ENCODE measurements around the gene MAGEA8. TPM values are rescaled to one million over a fixed set of nuclear protein-coding genes. Genes with fewer than 3 reads are reported as not detected.
"Not testable (repeated sequence)": the region's sequence is repeated elsewhere in the genome, so short reads cannot be mapped to it uniquely, and the experiment has no call there.

Gene MAGEA8
- total and polyA plus RNA-seq, 2 donors (not counting 1 experiment from before 2014, with no cell fraction given): not detected

GRCh38 chrX:149931355-149931754, 50.4 kb downstream of the MAGEA8 start:
- H3K27me3 Mint-ChIP-seq; H3K4me1 Mint-ChIP-seq; H2AFZ ChIP-seq (ENCODE audit: insufficient read depth, low read depth, low read length, poor library complexity, severe bottlenecking); H3K4me3 ChIP-seq (ENCODE audit: control extremely low read depth in 1 of 5, extremely low read depth in 1 of 5, insufficient read depth in 1 of 5, low read depth in 2 of 5, low read length in 4 of 5); H3K9me3 Mint-ChIP-seq (ENCODE audit: insufficient read depth); H3K4me2 ChIP-seq (replicated peaks; ENCODE audit: low read depth, low read length, poor library complexity, severe bottlenecking); POLR2A ChIA-PET; H3K27me3 ChIP-seq (replicated peaks in 1 of 4; ENCODE audit: control extremely low read depth in 1 of 4, control insufficient read depth in 3 of 4, insufficient read depth in 4 of 4, low read length in 3 of 4); H3K4me3 Mint-ChIP-seq; H3K27ac ChIP-seq (ENCODE audit: low read length in 2 of 2); CTCF ChIA-PET; H3K79me2 ChIP-seq (ENCODE audit: control insufficient read depth, insufficient read depth, low read length); H3K9me3 ChIP-seq (ENCODE audit: control extremely low read depth in 1 of 3, control insufficient read depth in 2 of 3, insufficient read depth in 1 of 3, low read length in 2 of 3); H4K20me1 ChIP-seq (ENCODE audit: control insufficient read depth, insufficient read depth, low read length, poor library complexity, severe bottlenecking); H3K9ac ChIP-seq (ENCODE audit: low read length); H3K27ac Mint-ChIP-seq; ATAC-seq (ENCODE audit: low read depth); DNase-seq; H3K4me1 ChIP-seq (ENCODE audit: control insufficient read depth in 2 of 2, insufficient read depth in 2 of 2, low read length in 2 of 2); H3K36me3 ChIP-seq (replicated peaks in 1 of 2; ENCODE audit: control extremely low read depth in 1 of 2, control insufficient read depth in 1 of 2, extremely low read depth in 1 of 2, insufficient read depth in 2 of 2, low read length in 1 of 2); intact Hi-C loops (cut with micrococcal nuclease): not testable (repeated sequence)
- no CpG with 5 or more reads among the region's 4 CpGs for WGBS (ENCODE audit: insufficient coverage)

GRCh38 chrX:149932150-149932549, 51.2 kb downstream of the MAGEA8 start:
- H4K20me1 ChIP-seq (ENCODE audit: control insufficient read depth, insufficient read depth, low read length, poor library complexity, severe bottlenecking); H3K4me3 Mint-ChIP-seq; H2AFZ ChIP-seq (ENCODE audit: insufficient read depth, low read depth, low read length, poor library complexity, severe bottlenecking); H3K27me3 Mint-ChIP-seq; H3K36me3 ChIP-seq (replicated peaks in 1 of 2; ENCODE audit: control extremely low read depth in 1 of 2, control insufficient read depth in 1 of 2, extremely low read depth in 1 of 2, insufficient read depth in 2 of 2, low read length in 1 of 2); H3K9me3 Mint-ChIP-seq (ENCODE audit: insufficient read depth); ATAC-seq (ENCODE audit: low read depth); H3K4me3 ChIP-seq (ENCODE audit: control extremely low read depth in 1 of 5, extremely low read depth in 1 of 5, insufficient read depth in 1 of 5, low read depth in 2 of 5, low read length in 4 of 5); H3K4me2 ChIP-seq (replicated peaks; ENCODE audit: low read depth, low read length, poor library complexity, severe bottlenecking); intact Hi-C loops (cut with micrococcal nuclease); H3K27ac ChIP-seq (ENCODE audit: low read length in 2 of 2); H3K79me2 ChIP-seq (ENCODE audit: control insufficient read depth, insufficient read depth, low read length); H3K4me1 ChIP-seq (ENCODE audit: control insufficient read depth in 2 of 2, insufficient read depth in 2 of 2, low read length in 2 of 2); CTCF ChIA-PET; DNase-seq; H3K27me3 ChIP-seq (replicated peaks in 1 of 4; ENCODE audit: control extremely low read depth in 1 of 4, control insufficient read depth in 3 of 4, insufficient read depth in 4 of 4, low read length in 3 of 4); H3K9ac ChIP-seq (ENCODE audit: low read length); H3K27ac Mint-ChIP-seq; H3K9me3 ChIP-seq (ENCODE audit: control extremely low read depth in 1 of 3, control insufficient read depth in 2 of 3, insufficient read depth in 1 of 3, low read length in 2 of 3); H3K4me1 Mint-ChIP-seq; POLR2A ChIA-PET: not testable (repeated sequence)
- no CpG with 5 or more reads among the region's 2 CpGs for WGBS (ENCODE audit: insufficient coverage)

- H3K9ac ChIP-seq (ENCODE audit: low read length); H2AFZ ChIP-seq (ENCODE audit: insufficient read depth, low read depth, low read length, poor library complexity, severe bottlenecking); ATAC-seq (ENCODE audit: low read depth); H3K4me2 ChIP-seq (replicated peaks; ENCODE audit: low read depth, low read length, poor library complexity, severe bottlenecking); H3K4me1 Mint-ChIP-seq; DNase-seq; H3K27ac Mint-ChIP-seq; H3K27ac ChIP-seq (ENCODE audit: low read length in 2 of 2); H3K27me3 ChIP-seq (replicated peaks in 1 of 4; ENCODE audit: control extremely low read depth in 1 of 4, control insufficient read depth in 3 of 4, insufficient read depth in 4 of 4, low read length in 3 of 4); CTCF ChIA-PET; H3K4me3 Mint-ChIP-seq; H3K79me2 ChIP-seq (ENCODE audit: control insufficient read depth, insufficient read depth, low read length); H3K9me3 ChIP-seq (ENCODE audit: control extremely low read depth in 1 of 3, control insufficient read depth in 2 of 3, insufficient read depth in 1 of 3, low read length in 2 of 3); H3K36me3 ChIP-seq (replicated peaks in 1 of 2; ENCODE audit: control extremely low read depth in 1 of 2, control insufficient read depth in 1 of 2, extremely low read depth in 1 of 2, insufficient read depth in 2 of 2, low read length in 1 of 2); H3K9me3 Mint-ChIP-seq (ENCODE audit: insufficient read depth); H3K4me3 ChIP-seq (ENCODE audit: control extremely low read depth in 1 of 5, extremely low read depth in 1 of 5, insufficient read depth in 1 of 5, low read depth in 2 of 5, low read length in 4 of 5); POLR2A ChIA-PET; intact Hi-C loops (cut with micrococcal nuclease); H3K27me3 Mint-ChIP-seq; H4K20me1 ChIP-seq (ENCODE audit: control insufficient read depth, insufficient read depth, low read length, poor library complexity, severe bottlenecking); H3K4me1 ChIP-seq (ENCODE audit: control insufficient read depth in 2 of 2, insufficient read depth in 2 of 2, low read length in 2 of 2): not testable (repeated sequence)
- WGBS (ENCODE audit: insufficient coverage): no CpG with 5 or more reads among the region's 5 CpGs
Measured at GRCh38 chrX:149932970-149933369, 52.0 kb downstream of the MAGEA8 start.

GRCh38 chrX:149933547-149933946, 52.6 kb downstream of the MAGEA8 start:
- H3K27ac Mint-ChIP-seq; CTCF ChIA-PET; H3K4me2 ChIP-seq (replicated peaks; ENCODE audit: low read depth, low read length, poor library complexity, severe bottlenecking); ATAC-seq (ENCODE audit: low read depth); intact Hi-C loops (cut with micrococcal nuclease); H3K9me3 ChIP-seq (ENCODE audit: control extremely low read depth in 1 of 3, control insufficient read depth in 2 of 3, insufficient read depth in 1 of 3, low read length in 2 of 3); H3K79me2 ChIP-seq (ENCODE audit: control insufficient read depth, insufficient read depth, low read length); H3K4me1 ChIP-seq (ENCODE audit: control insufficient read depth in 2 of 2, insufficient read depth in 2 of 2, low read length in 2 of 2); POLR2A ChIA-PET; H3K36me3 ChIP-seq (replicated peaks in 1 of 2; ENCODE audit: control extremely low read depth in 1 of 2, control insufficient read depth in 1 of 2, extremely low read depth in 1 of 2, insufficient read depth in 2 of 2, low read length in 1 of 2); H3K4me1 Mint-ChIP-seq; H4K20me1 ChIP-seq (ENCODE audit: control insufficient read depth, insufficient read depth, low read length, poor library complexity, severe bottlenecking); H2AFZ ChIP-seq (ENCODE audit: insufficient read depth, low read depth, low read length, poor library complexity, severe bottlenecking); H3K27me3 Mint-ChIP-seq; H3K4me3 Mint-ChIP-seq; H3K9ac ChIP-seq (ENCODE audit: low read length); H3K27me3 ChIP-seq (replicated peaks in 1 of 4; ENCODE audit: control extremely low read depth in 1 of 4, control insufficient read depth in 3 of 4, insufficient read depth in 4 of 4, low read length in 3 of 4); H3K9me3 Mint-ChIP-seq (ENCODE audit: insufficient read depth); H3K4me3 ChIP-seq (ENCODE audit: control extremely low read depth in 1 of 5, extremely low read depth in 1 of 5, insufficient read depth in 1 of 5, low read depth in 2 of 5, low read length in 4 of 5); H3K27ac ChIP-seq (ENCODE audit: low read length in 2 of 2); DNase-seq: not testable (repeated sequence)
- WGBS (ENCODE audit: insufficient coverage): no CpG with 5 or more reads among the region's 21 CpGs
